Limb (tissue), 2 donors: ENCODE results near the gene ARMC10.
"Not testable (repeated sequence)": the region's sequence is repeated elsewhere in the genome, so short reads cannot be mapped to it uniquely, and the experiment has no call there.

Source experiments
- DNase-seq, 2 donors: peaks; one replicate each; pipeline ENCODE4 v3.0.0-alpha.2; 2016; ENCODE audit errors: extremely low spot score in 2 of 2

Gene ARMC10

GRCh38 chr7:103123529-103123928 lies 48.6 kb downstream of the ARMC10 start:
- no peak for DNase-seq

- DNase-seq = no peak
These were observed 49.6 kb downstream of the ARMC10 start for GRCh38 chr7:103124429-103124979.

GRCh38 chr7:103127006-103127405 lies 52.1 kb downstream of the ARMC10 start:
- DNase-seq = no peak

- DNase-seq = no peak
These were observed 55.0 kb downstream of the ARMC10 start for GRCh38 chr7:103129702-103130549.

GRCh38 chr7:103130901-103131624 lies 56.1 kb downstream of the ARMC10 start:
- DNase-seq = no peak

GRCh38 chr7:103132995-103133688 lies 58.2 kb downstream of the ARMC10 start:
- DNase-seq = no peak

GRCh38 chr7:103134836-103135554 lies 60.1 kb downstream of the ARMC10 start:
- DNase-seq = no peak

GRCh38 chr7:103140061-103140460 lies 65.1 kb downstream of the ARMC10 start:
- DNase-seq = no peak

- DNase-seq = no peak
These were observed 65.7 kb downstream of the ARMC10 start for GRCh38 chr7:103140685-103141084.

- DNase-seq = no peak
These were observed 66.9 kb downstream of the ARMC10 start for GRCh38 chr7:103141753-103142404.

GRCh38 chr7:103142494-103142893 lies 67.6 kb downstream of the ARMC10 start:
- no peak for DNase-seq

GRCh38 chr7:103143868-103144267 lies 68.9 kb downstream of the ARMC10 start:
- no peak for DNase-seq

- not testable (repeated sequence) for DNase-seq
These were observed 69.8 kb downstream of the ARMC10 start for GRCh38 chr7:103144754-103145153.

- DNase-seq = peak in 1 of 2 donors; percentile 14
These were observed 73.4 kb downstream of the ARMC10 start for GRCh38 chr7:103148131-103148993.
